SU-DHL-6 (cell line): ENCODE measurements around the gene LRRC46.

Source experiments
- CTCF ChIP-seq: fragments of 200-600 bp; sonication (generic); IDR thresholded peaks from one replicate; pipeline ENCODE4 v1.5.1; 2017; ENCODE audit warnings: antibody characterized with exemption, mild to moderate bottlenecking, low read length, moderate library complexity; ENCODE audit not compliant: insufficient read depth, poor library complexity, severe bottlenecking
- EZH2phosphoT487 ChIP-seq: fragments of 200-600 bp; sonication (generic), shearing (Covaris generic); conservative IDR thresholded peaks from 2 replicates; pipeline ENCODE4 v1.6.1; 2018; ENCODE audit warnings: mild to moderate bottlenecking, antibody characterized with exemption, low read length, moderate library complexity, mixed read lengths

GRCh38 chr17:47873200-47874090 lies 42.0 kb downstream of the LRRC46 start:
- TF ChIP-seq CTCF: no peak
- TF ChIP-seq EZH2phosphoT487: no peak
